ENCODE results near the gene SRSF4.

- no peak for TF ChIP-seq GATA2 (IDR thresholded peaks at IDR 0.05; ENCODE audit: low read depth, low read length)
- no peak for TF ChIP-seq GATA3 (IDR thresholded peaks at IDR 0.05; ENCODE audit: low read depth, low read length)
These were observed 4.5 kb downstream of the SRSF4 start for GRCh38 chr1:29177022-29177705.
